HG03469 (cell line): Measurements from ENCODE around the gene FOXP1.

Experiments used
- ATAC-seq: cut with Tn5 transposase; IDR thresholded peaks from one replicate; pipeline ENCODE4 v1.9.1; 2021; ENCODE audit warnings: mild to moderate bottlenecking, moderate library complexity, moderate number of reproducible peaks; ENCODE audit not compliant: unreplicated experiment

The FOXP1 gene

DNA sequence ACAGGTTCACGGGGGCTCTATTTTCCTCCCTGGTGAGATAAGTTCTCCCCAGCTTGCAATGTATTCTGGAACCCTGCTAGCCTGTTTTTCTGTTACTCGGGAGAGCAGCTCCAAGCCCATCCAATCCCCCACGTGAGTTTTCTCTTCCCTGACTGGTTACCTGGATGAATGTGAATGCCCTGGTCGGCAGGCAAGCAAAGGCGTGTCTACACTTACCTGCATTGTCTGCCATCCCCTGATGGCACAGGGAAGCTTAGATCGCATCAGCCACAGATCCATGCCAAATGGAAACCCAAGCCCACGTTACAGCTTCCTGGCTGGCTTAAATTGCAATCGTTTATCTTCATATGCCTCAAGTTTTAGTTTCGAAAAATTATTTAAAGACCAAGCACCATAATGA lies 149.9 kb downstream of the FOXP1 start:
- ATAC-seq, result no peak

DNA sequence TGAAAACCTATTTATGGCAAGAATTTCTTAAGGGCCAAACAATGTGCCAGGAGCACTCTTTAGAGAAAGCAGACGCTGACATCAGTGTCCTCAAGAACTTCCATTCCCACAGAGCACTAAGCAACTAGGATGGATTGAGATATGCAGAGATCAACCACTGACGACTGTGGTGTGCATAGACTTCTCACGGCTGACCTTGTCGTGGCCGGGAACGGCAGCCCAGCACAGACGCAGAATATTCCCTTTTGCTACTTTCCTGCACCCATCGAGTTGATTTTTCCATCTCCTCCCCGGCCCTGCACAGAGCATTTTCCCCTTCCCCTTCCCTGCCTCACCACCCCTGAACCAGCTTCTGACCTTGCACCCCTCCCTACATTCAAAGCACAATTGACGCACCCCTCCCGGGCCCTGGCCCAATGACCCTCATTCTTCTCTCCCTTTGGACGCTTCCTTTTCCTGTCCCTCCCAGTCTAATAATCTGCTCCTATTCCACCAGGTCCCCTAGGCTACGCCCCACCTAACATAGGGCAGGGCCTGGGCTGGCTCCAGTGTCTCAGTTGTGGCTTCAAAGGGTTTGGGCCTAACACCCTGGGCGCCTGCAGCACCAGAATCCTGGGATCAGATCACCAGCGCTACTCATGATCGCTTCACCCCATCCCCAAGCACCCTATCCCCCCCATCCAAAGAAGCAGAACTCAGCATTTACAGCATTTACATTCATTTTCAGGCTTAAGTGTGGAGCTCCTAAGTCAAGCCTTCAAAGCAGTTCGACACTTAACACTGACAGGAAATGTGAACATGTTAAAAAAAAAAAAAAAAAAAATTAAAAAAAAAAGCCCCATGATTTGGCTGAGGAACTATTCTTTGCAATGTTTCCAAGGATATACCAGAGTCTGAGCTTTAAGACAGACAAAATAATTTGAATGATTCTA lies 151.2 kb downstream of the FOXP1 start:
- no peak for ATAC-seq

DNA sequence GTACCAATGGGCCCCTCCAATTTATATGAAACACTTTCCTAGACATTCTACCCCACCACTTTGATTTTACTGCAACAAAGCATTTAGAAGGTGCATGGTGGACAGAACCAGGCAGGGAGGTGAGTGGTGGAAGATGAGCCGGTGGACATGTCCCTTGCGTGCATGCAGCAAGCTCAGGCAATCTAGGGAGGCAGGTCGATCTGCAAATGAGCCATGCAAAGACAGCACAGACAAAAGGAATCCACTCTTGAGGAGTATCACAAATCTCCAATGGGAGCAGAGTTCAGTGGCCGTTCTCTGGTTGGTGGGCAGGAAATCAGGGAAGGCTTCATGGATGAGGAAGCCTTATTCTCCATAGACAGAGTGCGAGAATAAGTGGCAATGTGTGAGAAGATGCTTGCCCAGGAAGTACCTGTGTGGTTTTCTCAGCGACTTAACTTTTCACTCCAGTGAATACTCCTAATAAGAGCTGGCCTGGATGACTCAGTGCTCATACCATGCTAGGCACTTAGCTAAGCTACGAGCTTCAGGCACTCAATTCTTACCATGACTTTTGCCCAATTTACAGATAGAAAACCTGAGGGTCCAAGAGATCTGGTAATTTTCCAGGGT lies 152.5 kb downstream of the FOXP1 start:
- ATAC-seq, result no peak

DNA sequence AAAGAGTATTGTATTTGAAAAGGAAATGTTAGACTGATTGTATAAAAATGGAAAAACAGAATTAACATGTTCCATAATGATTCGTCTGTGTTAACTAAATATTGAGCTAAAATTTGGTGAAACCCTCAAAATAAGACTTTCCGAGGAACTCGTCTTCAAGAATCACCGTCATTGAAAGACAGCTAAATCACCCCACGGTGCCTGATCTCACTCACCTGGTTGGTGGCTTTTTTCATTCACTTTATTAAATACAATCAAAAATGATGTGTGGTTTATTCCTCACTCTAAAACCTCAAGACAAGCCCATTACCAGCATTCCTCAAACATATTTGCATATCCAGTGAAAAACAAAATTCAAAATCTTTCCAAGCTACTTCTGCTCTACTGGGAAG lies 153.9 kb downstream of the FOXP1 start:
- ATAC-seq, result no peak

DNA sequence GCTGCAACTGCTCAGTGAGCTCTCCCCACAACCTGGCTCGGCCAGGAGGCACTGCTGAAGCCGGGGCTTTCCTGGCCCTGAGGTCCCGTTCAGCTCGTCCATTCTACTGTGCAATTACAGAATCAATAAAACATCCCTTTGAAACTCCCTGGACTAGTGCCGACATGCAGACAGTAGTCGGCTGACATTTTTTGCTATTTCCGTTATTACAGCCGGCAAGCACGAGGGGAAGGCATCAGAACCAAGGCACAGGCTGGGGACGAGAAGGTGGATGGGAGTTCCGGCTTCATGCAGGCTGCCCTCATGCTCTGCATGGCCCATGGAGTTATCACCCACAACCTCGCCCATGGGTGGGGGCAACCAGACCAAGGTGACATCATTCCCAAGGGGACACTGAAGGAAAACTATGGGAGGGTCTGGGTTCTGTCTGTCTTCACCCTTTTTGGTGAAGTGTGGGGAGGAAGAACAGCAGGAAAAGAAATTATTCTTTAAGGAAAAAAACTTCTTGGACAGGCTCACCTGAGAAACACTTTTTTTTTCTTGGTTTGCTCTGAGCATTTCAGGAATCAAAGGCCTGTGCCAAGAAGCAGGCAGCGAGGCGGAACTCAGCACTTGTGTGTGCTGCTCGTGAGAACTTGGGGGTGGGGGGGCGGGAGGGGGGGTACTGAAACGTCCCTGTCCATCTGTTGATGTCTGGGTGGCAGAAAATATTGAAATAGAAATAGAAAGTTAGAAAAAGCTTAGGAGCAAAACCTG lies 154.5 kb downstream of the FOXP1 start:
- ATAC-seq, result no peak

DNA sequence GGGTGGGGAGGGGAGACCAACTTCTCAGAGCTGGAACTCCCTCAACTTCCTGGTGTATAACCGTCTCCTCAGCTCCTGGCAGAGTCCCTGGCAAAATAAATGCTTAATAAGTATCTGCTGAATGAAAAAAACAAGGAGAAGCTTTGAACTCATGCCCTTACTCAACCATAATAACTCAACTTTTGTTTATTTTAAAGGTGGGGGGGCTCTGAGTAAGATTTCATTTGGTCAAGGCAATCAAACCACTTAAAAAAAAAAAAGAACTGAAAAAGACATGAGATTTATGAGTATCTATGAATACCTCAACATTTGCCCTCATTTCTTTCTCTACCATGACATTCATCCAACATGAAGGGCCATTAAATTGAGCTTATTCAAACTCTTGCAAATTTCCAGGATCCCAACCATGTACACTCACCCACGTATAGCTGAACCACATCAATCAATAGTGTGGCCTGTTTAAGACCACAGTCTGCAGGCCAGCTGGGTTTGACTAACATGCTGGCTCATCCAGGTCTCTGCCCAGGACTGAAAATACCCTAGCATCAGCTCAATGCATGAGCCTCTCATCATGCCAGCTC lies 157.9 kb downstream of the FOXP1 start:
- no peak for ATAC-seq

DNA sequence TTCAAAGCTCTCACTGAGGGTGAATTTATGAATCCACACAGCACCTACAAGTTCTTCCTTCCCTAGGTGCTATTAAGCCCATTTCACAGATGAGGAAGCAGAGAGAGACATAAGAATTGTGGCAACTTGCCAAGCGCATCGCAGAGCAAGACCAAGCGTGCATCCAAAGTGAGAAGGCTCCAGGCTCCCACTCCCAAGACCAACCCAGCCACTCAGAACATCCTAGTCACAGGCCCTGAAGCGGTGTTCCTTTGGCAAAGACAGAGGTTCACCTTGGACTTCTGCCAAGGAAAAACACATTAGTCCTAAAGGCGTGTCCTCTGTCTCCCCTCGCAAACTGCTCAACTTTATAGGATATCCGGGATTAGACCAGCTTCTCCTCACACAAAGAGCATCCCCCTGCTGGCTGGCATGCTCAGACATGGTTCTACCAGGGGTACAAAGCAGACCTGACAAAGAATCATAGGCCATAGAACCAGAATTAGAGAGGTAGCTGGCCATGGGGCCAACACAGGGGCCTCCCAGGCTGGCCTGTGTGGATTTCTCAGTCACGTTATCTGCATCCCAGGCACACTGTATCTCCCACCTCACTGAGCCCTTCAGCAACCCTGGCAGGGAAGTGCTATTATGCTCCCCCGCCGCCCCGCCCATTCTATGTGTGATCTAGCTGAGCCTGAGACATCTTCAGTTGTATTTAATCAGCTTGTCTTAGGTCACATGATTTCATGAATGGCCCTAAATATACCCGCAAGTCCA lies 160.2 kb downstream of the FOXP1 start:
- ATAC-seq, result no peak

DNA sequence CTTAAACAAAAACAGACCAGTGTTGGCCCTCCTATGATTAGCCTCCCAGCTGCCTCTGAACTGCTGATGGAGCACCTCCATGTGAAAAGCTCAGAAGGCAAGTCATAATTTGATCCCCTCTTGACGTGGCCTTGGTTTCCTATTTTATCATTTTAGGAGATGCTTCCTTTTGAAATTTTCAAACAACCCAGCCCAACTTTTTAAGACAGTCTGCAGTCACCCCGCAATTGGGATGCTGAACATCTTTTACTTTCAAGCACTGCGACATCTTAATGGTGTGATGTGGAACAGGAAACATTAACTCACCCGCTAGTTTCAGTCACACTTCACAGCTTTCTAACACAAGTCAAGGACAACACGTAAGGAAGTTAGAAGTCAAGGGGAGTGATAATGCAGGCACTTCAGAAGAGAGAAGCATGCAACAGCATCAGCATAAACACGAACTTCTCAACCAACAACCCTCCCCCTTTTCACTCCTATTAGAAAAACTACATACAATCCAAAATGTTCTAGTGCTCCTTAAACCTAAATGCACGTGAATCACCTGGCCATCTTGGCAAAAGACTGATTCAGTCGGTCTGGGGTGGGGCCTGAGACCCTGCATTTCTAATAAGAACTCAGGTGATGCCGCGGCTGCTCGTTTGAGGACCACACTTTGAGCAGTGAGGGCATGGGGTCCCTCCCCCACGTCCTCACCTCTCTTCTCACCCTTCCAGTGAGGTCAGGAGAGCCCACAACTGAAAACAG lies 161.5 kb downstream of the FOXP1 start:
- ATAC-seq, result peak; percentile 94

DNA sequence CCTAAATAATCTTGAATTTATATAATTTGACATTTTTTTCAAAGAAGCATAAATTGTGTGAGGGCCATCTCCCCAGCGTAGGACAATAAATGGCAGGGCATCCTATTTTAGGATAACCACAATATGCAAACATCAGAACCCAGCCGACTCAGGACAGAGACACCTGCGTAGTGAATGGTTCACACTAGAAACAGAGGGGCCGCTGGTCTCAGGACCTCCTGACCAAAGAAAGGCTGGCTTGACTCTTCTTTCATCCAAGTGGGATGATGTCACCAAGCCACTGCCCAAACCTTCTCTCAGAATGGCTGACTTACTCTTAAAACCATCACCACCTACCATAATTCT lies 162.1 kb downstream of the FOXP1 start:
- peak; percentile 24 for ATAC-seq

DNA sequence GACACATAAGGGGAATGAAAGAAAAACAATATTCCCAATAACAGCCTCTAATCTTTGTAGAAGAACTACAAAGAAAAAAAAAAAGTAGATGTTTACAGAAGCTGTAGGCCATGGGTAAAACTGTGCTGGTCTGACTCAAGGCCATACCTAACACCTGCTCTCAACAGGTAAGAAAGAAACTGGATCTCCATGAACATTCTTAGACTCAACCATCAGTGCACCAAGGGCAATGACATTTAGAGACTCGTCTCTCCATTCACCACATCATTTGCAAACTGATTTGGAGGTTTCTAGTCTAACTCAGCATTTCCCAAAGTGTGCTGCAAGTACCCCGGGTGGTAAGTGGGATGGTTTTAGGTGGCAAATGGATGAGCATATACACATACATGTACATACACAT lies 164.2 kb downstream of the FOXP1 start:
- no peak for ATAC-seq

DNA sequence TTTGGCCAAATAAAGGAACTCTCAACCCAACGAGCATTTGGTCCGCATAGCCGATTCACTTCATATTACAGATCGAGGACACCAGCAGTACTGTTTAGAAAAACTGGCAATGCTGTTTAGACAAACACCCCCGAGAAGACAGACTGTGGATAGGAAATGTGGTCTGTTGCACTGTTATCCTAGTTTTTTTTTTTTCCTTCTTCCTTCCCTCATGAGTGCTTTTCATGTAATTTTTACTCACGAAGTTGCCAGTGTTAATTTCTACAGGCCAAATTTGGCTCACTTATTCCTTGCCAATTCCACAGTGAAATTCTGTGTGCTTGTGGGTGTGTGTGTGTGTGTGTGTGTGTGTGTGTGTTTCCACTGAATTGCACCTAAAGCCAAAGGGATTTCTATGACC lies 165.7 kb downstream of the FOXP1 start:
- ATAC-seq, result no peak

DNA sequence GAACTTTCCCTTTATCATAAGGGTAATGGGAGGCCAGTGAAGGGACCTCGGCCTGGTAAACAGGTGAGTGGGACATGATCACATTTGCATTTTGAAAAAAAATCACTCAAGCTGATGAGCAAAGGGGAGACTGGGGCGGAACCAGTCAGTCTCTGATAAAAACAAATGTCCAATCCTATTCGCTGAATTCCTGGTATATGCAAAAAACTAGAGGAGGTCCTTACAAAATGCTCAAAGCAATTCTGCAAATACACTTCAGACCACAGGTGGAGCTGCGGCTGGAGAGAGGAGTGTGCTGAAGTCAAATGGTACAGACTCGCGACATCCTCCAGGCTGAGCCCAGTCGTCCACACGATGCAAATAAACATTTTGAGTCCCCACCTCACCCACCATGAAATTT lies 166.7 kb downstream of the FOXP1 start:
- no peak for ATAC-seq

DNA sequence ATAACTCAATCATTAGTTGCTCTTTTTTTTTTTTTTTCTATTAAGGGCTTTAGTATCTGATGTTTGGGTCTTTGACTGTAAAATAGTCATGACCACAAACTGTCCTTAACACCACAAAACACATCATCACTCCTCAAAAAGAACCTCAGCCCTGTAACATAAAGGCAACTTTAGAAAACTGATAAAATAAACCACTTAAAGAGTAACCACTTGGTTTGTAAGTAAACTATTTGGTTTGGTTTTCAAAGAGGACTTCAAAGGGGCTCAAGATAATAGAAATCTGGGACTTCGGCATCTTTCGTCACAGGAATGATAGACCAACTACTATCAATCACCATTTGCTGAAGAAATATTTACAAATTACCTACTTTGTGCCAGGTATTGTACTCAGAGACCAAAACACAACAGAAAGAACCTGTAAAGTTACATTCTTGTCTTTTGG lies 167.8 kb downstream of the FOXP1 start:
- ATAC-seq, result no peak

DNA sequence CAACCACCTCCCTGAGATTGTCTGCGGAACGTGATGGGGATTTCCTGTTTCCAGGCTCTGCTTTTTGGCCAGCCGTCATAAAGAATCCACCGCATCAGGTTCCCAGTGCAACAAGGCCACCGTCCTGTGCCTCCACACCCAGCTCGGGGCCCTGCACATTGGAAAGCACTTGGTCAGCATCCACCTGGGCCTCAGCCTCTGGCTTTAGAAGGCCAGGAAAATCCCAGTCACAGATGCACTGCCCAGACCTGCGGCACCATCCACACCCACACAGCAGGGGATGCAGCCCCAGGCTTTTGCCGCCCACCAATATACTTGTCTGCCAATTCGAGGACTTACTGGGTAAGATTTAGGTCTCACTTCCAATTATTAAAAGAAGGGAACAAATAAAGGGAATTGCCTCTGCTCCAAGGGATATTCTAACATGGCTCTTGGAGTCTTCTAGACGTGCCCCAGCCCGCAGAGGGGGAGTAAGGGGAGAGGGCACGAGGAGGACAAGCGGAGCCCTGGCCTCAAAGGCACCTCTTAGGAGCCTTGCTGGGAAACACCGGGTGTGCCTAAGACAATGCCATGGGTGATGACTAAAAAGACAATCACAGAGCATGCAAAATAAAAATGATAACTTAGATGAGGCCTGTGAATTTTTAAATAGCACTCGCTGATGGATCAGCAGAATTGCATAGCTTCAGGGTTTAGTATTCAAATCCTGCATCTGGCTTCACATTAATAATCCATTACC lies 169.2 kb downstream of the FOXP1 start:
- no peak for ATAC-seq

DNA sequence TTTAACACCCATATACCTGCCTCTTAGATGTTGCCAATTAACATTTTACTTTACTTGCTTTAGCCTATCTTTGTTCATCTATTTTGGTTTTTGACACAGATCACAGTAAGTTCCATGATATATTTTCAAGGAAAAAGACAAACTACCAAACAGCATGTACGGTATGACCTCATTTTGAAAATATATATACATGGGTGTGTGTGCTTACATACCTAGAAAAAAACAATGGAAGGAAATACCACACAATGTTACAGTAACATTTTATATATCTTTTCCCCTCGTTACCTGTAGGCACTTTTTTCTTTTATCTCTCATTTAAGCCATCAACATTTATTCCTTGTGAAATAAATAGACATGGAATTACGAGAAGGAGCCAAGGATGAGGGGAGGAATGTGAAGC lies 170.0 kb downstream of the FOXP1 start:
- no peak for ATAC-seq

DNA sequence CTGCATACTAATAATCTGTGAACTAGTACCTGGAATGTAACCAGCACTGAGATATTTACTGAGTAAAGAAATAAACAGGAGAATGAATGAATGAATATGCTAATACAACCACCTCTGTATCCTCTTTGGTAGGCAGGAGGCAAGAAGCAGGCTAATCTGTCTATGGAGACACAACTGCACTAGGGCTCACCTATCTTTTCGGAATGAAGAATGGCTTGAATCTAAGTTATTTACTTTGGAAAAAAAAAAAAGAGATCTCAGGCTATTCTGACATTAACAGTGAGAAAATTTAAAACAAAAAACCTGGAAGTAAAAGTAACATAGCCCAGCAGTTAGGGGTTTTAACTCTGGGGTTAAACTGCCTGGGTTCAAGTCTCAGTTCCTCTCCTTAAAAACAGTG lies 174.2 kb downstream of the FOXP1 start:
- no peak for ATAC-seq

DNA sequence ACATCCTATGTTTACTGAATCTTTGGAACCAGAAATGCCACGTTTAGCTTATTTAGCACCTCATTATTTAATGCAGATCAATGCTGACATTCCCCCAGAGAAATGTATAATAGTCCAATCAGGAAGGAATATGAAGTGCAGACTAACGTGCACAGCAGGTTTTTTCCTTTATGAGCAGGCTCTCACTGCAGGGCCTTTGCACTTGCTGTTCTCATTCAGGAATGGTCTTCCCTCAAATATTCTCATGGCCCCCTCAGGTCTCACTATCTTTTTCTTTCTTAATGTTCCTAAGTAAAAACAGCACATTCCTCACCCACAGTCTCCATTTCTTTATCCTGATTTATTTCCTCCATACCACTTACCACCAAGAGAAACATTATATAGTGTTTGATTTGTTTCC lies 174.6 kb downstream of the FOXP1 start:
- no peak for ATAC-seq

DNA sequence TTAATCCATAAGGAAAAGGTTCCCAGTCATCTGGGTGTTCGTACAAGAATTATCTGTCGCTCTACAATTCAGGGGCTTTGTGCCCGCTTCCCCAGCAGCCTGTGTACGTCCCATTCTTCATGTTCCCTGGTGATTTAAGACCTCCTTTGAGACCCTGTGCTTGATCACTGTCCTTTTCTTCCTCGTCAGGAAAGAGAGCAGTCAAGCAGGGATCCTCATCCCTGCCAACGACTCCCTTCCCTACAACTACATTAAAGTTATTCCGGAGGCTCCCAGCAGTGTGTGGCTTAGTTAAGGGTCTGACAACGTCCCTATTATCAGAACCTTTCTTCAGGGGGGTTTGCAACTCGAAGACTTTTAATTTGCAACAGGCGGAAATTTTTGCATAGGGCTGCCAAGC lies 175.7 kb downstream of the FOXP1 start:
- ATAC-seq, result no peak
